Keratinocyte (primary cell): ENCODE data around the gene NAV3. TPM values are rescaled to one million over a fixed set of nuclear protein-coding genes. Genes with fewer than 3 reads are reported as not detected.

Experiments used
- DNase-seq: peaks from one replicate; pipeline ENCODE4 v3.0.0-alpha.2; 2011; ENCODE audit warnings: low read depth, missing footprints, low spot score
- FAIRE-seq: peaks from 2 replicates; lab custom pipeline; 2011; peaks lifted over from hg19 to GRCh38; lab: Jason Lieb, UNC
- H2AFZ ChIP-seq: 2 replicates; pipeline ENCODE4 v1.6.0; 2012; ENCODE audit warnings: low read length, control low read depth, inconsistent platforms; ENCODE audit not compliant: control insufficient read depth
- H3K27ac ChIP-seq: 2 replicates; pipeline ENCODE4 v1.5.1; 2011; ENCODE audit warnings: low read length; ENCODE audit not compliant: control insufficient read depth, insufficient read depth
- H3K27me3 ChIP-seq: 3 replicates; pipeline ENCODE4 v1.6.0; 2011; ENCODE audit warnings: low read length; ENCODE audit not compliant: control insufficient read depth, insufficient read depth; ENCODE audit errors: extremely low read depth
- H3K36me3 ChIP-seq, 2 experiments: 2 replicates in 1 of 2; 3 replicates in 1 of 2; pipeline ENCODE4 v1.5.1; 2011; ENCODE audit warnings: low read length in 2 of 2, mild to moderate bottlenecking in 1 of 2; ENCODE audit not compliant: control insufficient read depth in 2 of 2, insufficient read depth in 2 of 2; ENCODE audit errors: extremely low read depth in 1 of 2
- H3K4me1 ChIP-seq: 3 replicates; pipeline ENCODE4 v1.5.1; 2011; ENCODE audit warnings: low read length; ENCODE audit not compliant: control insufficient read depth, insufficient read depth; ENCODE audit errors: extremely low read depth
- H3K4me2 ChIP-seq: 3 replicates; pipeline ENCODE4 v1.6.0; 2011; ENCODE audit warnings: low read depth, low read length; ENCODE audit not compliant: control insufficient read depth, insufficient read depth; ENCODE audit errors: extremely low read depth
- H3K4me3 ChIP-seq, 3 experiments: fragments of 200-600 bp in 1 of 3; sonication (generic) in 1 of 3; 2 replicates in 2 of 3; 3 replicates in 1 of 3; pipeline ENCODE4 v1.5.1; 2011 to 2016; ENCODE audit warnings: low read length in 3 of 3, mild to moderate bottlenecking in 3 of 3, control low read depth in 2 of 3, inconsistent platforms in 1 of 3, low read depth in 1 of 3, mixed read lengths in 1 of 3, mixed run types in 1 of 3, moderate library complexity in 1 of 3; ENCODE audit not compliant: control insufficient read depth in 2 of 3, insufficient read depth in 2 of 3; ENCODE audit errors: extremely low read depth in 1 of 3
- H3K79me2 ChIP-seq: 2 replicates; pipeline ENCODE4 v1.6.0; 2012; ENCODE audit warnings: low read length; ENCODE audit not compliant: control insufficient read depth, insufficient read depth
- H3K9ac ChIP-seq: 3 replicates; pipeline ENCODE4 v1.6.0; 2011; ENCODE audit warnings: low read length; ENCODE audit not compliant: control insufficient read depth, insufficient read depth; ENCODE audit errors: extremely low read depth
- H3K9me1 ChIP-seq: 3 replicates; pipeline ENCODE4 v1.6.0; 2011; ENCODE audit warnings: low read length; ENCODE audit not compliant: control insufficient read depth, insufficient read depth; ENCODE audit errors: extremely low read depth
- H3K9me3 ChIP-seq: 2 replicates; pipeline ENCODE4 v1.5.1; 2012; ENCODE audit warnings: low read depth, low read length; ENCODE audit not compliant: control insufficient read depth
- H4K20me1 ChIP-seq: 3 replicates; pipeline ENCODE4 v1.6.0; 2011; ENCODE audit warnings: low read length; ENCODE audit not compliant: control insufficient read depth, insufficient read depth; ENCODE audit errors: extremely low read depth
- EZH2 ChIP-seq: IDR thresholded peaks from one replicate; pipeline ENCODE4 v1.6.1; 2012; ENCODE audit warnings: inconsistent platforms, mild to moderate bottlenecking, low read length, moderate library complexity
- dilution Hi-C: fragments of 300-500 bp; cut with MboI; formaldehyde crosslinking; loops from one replicate; pipeline ENCODE4 v1.7.0; 2020; ENCODE audit warnings: low sequenced_read_pairs; ENCODE audit not compliant: extremely low pct_ligation_motif_present
- polyA plus RNA-seq, 5 experiments: library from polyadenylated mRNA; depleted of rRNA in 3 of 5; stranded (reverse) in 3 of 5; stranded (forward) in 1 of 5; unstranded in 1 of 5; fragments of >200 nt; gene quantifications; 1 replicate in 1 of 5; 2 replicates in 3 of 5; 3 replicates in 1 of 5; pipeline versions ENCODE4 v1.2.1 to v1.2.3, GENCODE V29; 2011 to 2012; ENCODE audit warnings: missing spikeins in 2 of 5, low read depth in 1 of 5, low replicate concordance in 1 of 5
- TF ChIP-seq, protein P1 (sequence below), 3 experiments: IDR thresholded peaks in 1 of 3; conservative IDR thresholded peaks in 1 of 3; optimal IDR thresholded peaks in 1 of 3; 2 replicates in 2 of 3; 3 replicates in 1 of 3; pipeline versions ENCODE3 to v1.5.1; 2011; ENCODE audit warnings: low read length in 3 of 3, mild to moderate bottlenecking in 3 of 3, moderate library complexity in 2 of 3, control low read depth in 1 of 3, inconsistent platforms in 1 of 3; ENCODE audit not compliant: insufficient read depth in 2 of 3; ENCODE audit errors: extremely low read depth in 1 of 3

The NAV3 gene
- polyA plus RNA-seq, 1 donor (not counting 4 experiments of a cell fraction or from before 2014, with no cell fraction given): 22.6 TPM

DNA sequence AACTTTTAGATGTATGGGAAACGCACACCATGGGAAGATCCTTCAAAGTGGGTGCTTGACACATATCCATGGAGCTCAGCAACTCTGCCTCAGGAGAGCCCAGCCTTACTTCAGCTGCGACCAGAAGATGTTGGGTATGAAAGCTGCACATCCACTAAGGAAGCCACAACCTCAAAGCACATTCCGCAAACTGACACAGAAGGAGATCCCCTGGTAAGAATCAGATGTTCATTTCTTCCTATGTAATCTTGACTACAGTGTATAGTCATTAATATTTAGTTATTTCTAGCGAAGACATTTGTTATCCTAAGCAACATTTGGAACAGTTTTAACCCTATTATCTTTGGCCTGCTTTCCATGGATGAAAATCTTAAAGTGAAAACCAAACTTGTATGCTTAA, 374.2 kb downstream of the NAV3 start:
- DNase-seq: no peak
- H3K9me3 ChIP-seq: no peaks in the 10 kb centered on the region
- H3K4me2 ChIP-seq: no peak overlapping the region
- TF ChIP-seq, protein P1, sequence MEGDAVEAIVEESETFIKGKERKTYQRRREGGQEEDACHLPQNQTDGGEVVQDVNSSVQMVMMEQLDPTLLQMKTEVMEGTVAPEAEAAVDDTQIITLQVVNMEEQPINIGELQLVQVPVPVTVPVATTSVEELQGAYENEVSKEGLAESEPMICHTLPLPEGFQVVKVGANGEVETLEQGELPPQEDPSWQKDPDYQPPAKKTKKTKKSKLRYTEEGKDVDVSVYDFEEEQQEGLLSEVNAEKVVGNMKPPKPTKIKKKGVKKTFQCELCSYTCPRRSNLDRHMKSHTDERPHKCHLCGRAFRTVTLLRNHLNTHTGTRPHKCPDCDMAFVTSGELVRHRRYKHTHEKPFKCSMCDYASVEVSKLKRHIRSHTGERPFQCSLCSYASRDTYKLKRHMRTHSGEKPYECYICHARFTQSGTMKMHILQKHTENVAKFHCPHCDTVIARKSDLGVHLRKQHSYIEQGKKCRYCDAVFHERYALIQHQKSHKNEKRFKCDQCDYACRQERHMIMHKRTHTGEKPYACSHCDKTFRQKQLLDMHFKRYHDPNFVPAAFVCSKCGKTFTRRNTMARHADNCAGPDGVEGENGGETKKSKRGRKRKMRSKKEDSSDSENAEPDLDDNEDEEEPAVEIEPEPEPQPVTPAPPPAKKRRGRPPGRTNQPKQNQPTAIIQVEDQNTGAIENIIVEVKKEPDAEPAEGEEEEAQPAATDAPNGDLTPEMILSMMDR (optimal IDR thresholded peaks at IDR 0.05 in 1 of 3, IDR thresholded peaks at IDR 0.05 in 1 of 3, conservative IDR thresholded peaks at IDR 0.05 in 1 of 3; ENCODE audit: extremely low read depth in 1 of 3, insufficient read depth in 2 of 3, low read length in 3 of 3): no peak
- dilution Hi-C loops: no loop called here
- no peaks in the 10 kb centered on the region for H3K4me1 ChIP-seq
- no peak for FAIRE-seq
- H2AFZ ChIP-seq: no peak overlapping the region
- no peak overlapping the region for H3K9ac ChIP-seq
- H3K27me3 ChIP-seq: no peaks in the 10 kb centered on the region
- H3K9me1 ChIP-seq: no peaks in the 10 kb centered on the region
- no peak overlapping the region for H3K27ac ChIP-seq
- H3K36me3 ChIP-seq: peaks cover 0 to 17% of the 10 kb centered on the region in 2 experiments
- H4K20me1 ChIP-seq: no peaks in the 10 kb centered on the region
- H3K4me3 ChIP-seq: no peak overlapping the region
- H3K79me2 ChIP-seq: no peaks in the 10 kb centered on the region

DNA sequence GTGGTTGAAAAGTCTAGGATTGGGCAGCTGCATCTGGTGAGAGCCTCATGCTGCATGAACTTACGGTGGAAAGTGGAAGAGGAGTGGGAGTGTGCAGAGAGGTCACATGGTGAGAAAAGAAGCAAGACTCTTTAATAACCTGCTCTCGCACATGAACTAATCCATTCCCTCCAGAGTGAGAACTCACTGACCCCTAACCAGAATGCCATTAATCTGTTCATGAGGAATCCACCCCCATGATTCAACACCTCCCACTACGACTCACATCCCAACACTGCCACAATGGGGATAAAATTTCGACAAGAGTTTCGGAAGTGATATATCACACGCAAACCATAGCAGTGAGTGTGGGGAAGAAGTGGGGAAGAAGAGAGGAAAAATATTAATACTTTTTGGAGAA, 377.4 kb downstream of the NAV3 start:
- Histone ChIP-seq H3K9me3 (no peaks in the 10 kb centered on the region), H3K9me1 (no peaks in the 10 kb centered on the region), H3K27me3 (no peaks in the 10 kb centered on the region), H3K4me2 (no peak overlapping the region), H2AFZ (no peak overlapping the region), H3K79me2 (no peaks in the 10 kb centered on the region), H3K27ac (no peak overlapping the region), H3K4me3 (no peak overlapping the region), H3K4me1 (no peaks in the 10 kb centered on the region), H3K9ac (no peak overlapping the region), H4K20me1 (no peaks in the 10 kb centered on the region), H3K36me3 (peaks cover 0 to 11% of the 10 kb centered on the region in 2 experiments)
- FAIRE-seq (no peak), DNase-seq (no peak)
- TF ChIP-seq, protein P1 (optimal IDR thresholded peaks at IDR 0.05 in 1 of 3, IDR thresholded peaks at IDR 0.05 in 1 of 3, conservative IDR thresholded peaks at IDR 0.05 in 1 of 3; ENCODE audit: extremely low read depth in 1 of 3, insufficient read depth in 2 of 3, low read length in 3 of 3): no peak
- no peak for TF ChIP-seq EZH2
- dilution Hi-C loops: no loop called here
